GM12865 (cell line): ENCODE results near the gene STON2.

Experiments used
- DNase-seq: peaks from one replicate; pipeline ENCODE4 v3.0.0; 2010; ENCODE audit warnings: low read depth
- H3K4me3 ChIP-seq: 2 replicates; pipeline ENCODE4 v1.5.1; 2011; ENCODE audit warnings: mild to moderate bottlenecking, low read depth, low read length, control low read depth
- TF ChIP-seq, protein P1 (sequence below): IDR thresholded peaks from 2 replicates; pipeline ENCODE4 v1.5.1; 2011; ENCODE audit warnings: low read length, control low read depth, low read depth, inconsistent platforms; ENCODE audit not compliant: insufficient read depth; ENCODE audit errors: missing control alignments

Gene STON2

DNA sequence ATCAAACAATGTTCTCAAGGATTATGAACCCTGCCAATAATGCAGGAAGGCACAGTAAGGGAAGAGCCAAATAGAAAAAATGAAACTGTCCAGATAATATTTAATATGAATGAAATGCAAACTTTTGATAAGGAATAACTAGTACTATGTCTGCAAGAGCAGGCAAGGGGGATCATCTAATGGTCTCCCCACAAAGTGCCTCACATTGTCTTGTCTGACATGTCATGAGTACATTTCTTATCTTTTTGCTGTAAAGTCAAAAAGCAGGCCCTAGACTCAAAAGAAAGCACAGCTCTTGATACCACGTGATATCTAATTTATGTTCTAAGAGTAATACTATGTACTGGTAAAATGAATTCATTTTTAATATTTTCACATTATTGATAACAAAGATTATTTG is 135.5 kb downstream of the STON2 start:
- H3K4me3 ChIP-seq: no peak overlapping the region
- DNase-seq: no peak
- TF ChIP-seq, protein P1, sequence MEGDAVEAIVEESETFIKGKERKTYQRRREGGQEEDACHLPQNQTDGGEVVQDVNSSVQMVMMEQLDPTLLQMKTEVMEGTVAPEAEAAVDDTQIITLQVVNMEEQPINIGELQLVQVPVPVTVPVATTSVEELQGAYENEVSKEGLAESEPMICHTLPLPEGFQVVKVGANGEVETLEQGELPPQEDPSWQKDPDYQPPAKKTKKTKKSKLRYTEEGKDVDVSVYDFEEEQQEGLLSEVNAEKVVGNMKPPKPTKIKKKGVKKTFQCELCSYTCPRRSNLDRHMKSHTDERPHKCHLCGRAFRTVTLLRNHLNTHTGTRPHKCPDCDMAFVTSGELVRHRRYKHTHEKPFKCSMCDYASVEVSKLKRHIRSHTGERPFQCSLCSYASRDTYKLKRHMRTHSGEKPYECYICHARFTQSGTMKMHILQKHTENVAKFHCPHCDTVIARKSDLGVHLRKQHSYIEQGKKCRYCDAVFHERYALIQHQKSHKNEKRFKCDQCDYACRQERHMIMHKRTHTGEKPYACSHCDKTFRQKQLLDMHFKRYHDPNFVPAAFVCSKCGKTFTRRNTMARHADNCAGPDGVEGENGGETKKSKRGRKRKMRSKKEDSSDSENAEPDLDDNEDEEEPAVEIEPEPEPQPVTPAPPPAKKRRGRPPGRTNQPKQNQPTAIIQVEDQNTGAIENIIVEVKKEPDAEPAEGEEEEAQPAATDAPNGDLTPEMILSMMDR: no peak

- TF ChIP-seq, protein P1: no peak
- H3K4me3 ChIP-seq: no peak overlapping the region
- no peak for DNase-seq
Measured at GRCh38 chr14:81263777-81264410, 136.2 kb downstream of the STON2 start.

DNA sequence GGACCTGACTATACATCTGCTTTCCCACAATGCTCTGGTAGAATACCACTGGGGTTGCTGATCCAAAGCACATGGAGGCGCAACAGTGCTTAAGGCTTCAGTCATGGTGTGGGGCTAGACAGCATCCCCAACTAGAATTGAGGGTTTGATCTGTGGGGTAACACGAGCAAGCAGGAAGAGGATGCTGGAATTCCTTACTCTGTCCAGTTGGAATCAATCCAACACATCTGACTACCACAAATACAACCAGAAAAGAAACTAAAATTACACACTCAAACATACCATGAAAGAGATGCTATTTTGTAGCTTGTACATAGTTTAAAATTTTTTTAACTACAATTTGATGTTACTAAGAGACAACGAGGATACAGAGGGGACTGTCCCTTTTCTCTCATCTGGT is 138.9 kb downstream of the STON2 start:
- TF ChIP-seq, protein P1: no peak
- no peak for DNase-seq
- no peak overlapping the region for H3K4me3 ChIP-seq

GRCh38 chr14:81260732-81261131 is 139.4 kb downstream of the STON2 start:
- no peak for DNase-seq

GRCh38 chr14:81256289-81256960 is 143.7 kb downstream of the STON2 start:
- DNase-seq: no peak
- TF ChIP-seq, protein P1: no peak
- H3K4me3 ChIP-seq: no peak overlapping the region

More at GRCh38 chr14:81260732-81261131, 139.4 kb downstream of the STON2 start:
- no peak overlapping the region for H3K4me3 ChIP-seq
- TF ChIP-seq, protein P1: no peak

DNA sequence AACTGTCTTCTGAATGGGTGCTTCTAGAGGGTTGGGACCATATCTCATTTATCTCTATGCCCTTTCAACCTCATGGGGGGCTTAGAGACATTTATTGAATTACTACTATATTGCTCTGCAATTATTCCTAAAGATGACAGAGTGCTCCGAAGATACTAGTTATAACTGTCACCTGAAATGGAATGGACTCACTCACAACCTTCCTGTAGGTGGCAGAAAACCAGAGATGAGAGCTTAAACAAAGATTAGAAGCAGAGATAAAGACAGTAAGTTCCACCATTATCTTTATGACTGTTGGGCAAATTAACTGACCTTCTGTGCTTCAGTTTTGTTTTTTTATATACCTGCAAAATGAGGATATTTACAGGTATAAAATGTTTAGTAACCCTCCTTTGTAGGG is 147.8 kb downstream of the STON2 start:
- H3K4me3 ChIP-seq: no peak overlapping the region
- TF ChIP-seq, protein P1: no peak
- DNase-seq: no peak

GRCh38 chr14:81247271-81247766 is 152.8 kb downstream of the STON2 start:
- H3K4me3 ChIP-seq: no peak overlapping the region
- no peak for DNase-seq
- TF ChIP-seq, protein P1: no peak
